HTERT RPE-1 (cell line): ENCODE measurements around the gene SLC37A3.

Experiments
- in situ Hi-C: fragments of 300-500 bp; cut with MboI; formaldehyde crosslinking; loops from 4 replicates; pipeline ENCODE4 v1.14.3; 2020; ENCODE audit warnings: low sequenced_read_pairs

The SLC37A3 gene

GRCh38 chr7:140402178-140402835, 4.0 kb upstream of the SLC37A3 start:
- in situ Hi-C loops = no loop called here

DNA sequence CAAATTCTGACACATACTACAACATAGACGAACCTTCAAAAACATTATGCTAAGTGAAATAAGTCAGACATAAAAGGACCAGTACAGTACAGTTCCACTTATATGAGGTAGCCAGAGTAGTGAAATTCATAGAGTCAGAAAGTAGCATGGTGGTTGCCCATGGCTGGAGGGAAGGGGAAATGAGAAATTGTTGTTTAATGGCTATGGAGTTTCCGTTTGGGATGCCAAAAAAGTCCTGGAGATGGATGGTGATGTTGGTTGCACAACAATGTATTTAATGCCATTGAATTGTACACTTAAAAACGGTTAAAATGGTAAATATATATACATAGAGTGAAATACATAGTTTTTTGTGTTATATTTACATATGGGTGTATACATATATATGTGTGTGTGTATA, 2.1 kb upstream of the SLC37A3 start:
- in situ Hi-C loops = no loop called here

- in situ Hi-C loops = no loop called here
Observed at GRCh38 chr7:140398821-140399220, 491 bp upstream of the SLC37A3 start.

DNA sequence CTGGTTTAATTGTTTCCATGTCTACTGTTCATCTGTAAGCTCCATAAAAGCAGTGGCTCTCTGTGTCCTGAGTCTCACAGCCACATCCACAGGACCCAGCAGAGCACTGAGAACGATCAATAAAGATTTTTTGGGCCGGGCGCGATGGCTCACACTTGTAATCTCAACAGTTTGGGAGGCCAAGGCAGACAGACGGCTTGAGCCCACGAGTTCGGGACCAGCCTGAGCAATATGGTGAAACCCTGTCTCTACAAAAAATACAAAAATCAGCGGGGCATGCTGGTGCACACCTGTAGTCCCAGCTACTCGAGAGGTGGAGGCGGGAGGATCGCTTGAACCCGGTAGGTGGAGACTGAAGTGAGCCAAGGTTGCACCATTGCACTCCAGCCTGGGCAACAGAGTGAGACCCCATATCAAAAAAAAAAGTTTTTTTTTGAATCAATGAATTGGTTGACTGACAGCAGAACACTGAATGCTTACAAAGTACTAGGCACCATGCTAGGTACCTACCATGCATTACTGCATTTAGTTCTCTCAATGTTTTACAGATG, 4.5 kb downstream of the SLC37A3 start:
- in situ Hi-C loops = no loop called here

GRCh38 chr7:140391634-140392033, 6.7 kb downstream of the SLC37A3 start:
- in situ Hi-C loops = no loop called here

DNA sequence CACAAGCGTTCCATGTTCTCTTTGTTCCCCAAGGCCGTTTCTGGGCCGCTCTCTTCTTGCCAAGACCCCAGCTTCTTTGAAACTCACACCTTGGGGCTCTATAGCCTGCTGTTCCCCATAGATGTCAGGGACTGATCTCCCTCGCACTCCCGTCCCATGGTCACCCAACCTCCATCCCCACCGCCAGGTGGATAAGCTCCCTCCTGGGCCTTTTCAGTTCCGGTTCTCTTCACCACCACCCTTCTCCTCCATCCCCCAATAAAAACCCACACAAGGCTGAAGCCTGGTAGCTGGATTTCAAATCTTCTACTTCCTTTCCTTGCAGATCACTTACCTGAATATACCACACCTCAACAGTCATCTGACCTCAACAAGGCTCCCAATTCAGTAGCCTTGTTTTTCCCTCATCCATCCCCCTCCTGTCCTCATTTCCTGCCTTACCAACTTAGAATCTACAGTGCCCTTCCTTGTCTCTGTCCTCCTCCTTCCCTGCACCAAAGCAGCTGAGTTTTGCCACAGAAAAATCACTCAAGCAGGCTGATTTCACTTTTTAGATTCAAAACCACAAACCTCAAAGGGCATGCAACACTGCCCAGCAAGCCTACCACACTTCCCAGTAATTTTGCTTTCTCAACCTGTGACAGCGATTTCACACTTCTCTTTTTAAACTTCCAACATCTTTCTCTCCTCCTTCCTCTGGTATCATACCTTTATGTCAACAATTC, 7.7 kb downstream of the SLC37A3 start:
- in situ Hi-C loops = no loop called here

DNA sequence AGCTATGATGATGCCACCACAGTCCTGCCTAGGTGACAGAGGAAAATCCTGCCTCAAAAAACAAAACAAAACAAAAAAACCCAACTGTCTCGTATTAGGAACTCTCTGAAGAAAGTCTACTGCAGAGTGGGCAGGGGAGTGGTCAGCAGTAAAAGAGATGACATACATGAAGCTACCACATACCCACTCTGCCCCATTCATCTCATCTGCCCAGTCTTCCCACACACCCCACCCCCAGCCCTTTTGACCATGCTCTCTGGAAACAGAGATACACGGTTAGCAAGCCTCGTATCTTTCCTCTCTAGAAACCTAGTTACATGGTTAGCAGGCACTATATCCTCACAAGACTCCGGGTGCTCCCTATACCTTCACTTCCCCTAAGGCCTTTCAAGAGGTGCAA, 8.3 kb downstream of the SLC37A3 start:
- in situ Hi-C loops = no loop called here

DNA sequence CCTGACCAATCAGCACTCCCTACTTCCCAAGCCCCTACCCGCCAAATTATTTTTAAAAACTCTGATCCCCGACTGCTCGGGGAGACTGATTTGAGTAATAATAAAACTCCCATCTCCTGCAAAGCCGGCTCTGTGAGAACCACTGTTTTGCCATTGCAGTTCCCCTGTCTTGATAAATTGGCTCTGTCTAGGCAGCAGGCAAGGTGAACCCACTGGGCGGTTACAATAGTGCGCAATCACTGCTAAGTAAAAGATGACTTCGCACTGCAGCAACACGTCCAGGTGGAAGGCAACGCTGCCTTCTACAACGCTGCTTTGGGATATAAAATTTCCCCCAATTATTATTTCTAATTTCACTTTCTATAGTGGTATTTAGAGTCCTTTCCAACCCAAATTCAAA, 8.9 kb downstream of the SLC37A3 start:
- in situ Hi-C loops = no loop called here

DNA sequence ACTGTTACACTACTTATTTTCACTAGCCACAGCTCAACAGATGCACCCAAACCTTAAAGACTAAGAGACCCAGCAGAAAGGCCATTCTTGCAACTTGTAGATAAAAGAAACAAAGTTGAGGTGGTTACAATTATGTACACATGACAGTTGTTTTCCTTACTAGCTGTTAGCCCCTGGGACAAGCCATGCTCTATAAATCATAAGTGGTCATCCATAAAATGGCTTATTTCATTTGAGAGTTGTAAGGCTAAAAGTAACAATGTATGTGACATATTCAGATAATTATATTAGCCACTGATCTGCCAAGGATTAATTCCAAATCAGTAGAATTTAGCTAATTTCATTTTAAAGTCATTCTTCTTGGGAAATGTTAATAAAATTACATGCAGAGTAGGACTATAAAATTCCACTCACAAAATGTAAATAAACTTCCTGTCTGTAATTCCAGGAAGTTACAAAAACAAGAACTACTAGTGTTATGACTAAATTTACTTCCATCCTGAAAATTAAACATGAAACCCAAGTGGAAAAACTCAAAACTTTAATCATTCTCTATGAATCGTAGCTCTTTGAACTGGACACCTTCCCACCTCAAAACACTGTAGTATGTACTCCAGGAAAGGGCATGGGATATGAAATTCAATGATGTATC, 13.3 kb downstream of the SLC37A3 start:
- in situ Hi-C loops = no loop called here

DNA sequence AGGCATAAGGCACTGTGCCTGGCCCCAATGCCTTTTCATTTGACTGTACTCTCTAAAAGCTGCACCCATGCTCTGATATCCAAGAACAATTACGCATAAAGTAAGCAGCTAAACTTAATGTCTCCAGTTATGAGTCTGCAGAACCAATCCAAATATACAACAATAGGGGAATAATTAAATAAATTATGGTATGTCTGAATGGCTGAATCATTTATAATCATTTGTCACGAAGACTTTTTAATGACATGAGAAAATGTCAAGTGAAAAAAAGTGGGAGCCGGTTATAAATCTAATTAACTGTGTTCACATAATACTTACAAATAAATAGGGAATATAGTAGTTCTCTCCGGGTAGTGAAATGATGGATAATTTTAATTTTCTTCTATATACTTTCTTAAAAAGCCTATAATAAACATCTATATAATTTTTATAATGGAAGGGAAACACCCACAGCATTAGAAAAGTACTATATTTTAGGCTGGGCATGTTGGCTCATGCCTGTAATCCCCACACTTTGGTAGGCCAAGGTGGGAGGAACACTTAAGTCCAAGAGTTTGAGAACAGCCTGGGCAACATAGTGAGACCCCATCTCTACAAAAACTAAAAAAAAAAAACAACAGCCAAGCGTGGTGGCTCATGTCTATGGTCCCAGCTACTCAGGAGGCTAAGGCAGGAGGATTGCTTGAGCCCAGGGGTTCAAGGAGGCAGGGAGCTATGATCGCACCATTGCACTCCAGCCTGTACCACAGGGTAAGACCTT, 14.2 kb downstream of the SLC37A3 start:
- in situ Hi-C loops = no loop called here

- in situ Hi-C loops = no loop called here
Observed at GRCh38 chr7:140375892-140376730, 22.2 kb downstream of the SLC37A3 start.

GRCh38 chr7:140375323-140375722, 23.0 kb downstream of the SLC37A3 start:
- in situ Hi-C loops = no loop called here

DNA sequence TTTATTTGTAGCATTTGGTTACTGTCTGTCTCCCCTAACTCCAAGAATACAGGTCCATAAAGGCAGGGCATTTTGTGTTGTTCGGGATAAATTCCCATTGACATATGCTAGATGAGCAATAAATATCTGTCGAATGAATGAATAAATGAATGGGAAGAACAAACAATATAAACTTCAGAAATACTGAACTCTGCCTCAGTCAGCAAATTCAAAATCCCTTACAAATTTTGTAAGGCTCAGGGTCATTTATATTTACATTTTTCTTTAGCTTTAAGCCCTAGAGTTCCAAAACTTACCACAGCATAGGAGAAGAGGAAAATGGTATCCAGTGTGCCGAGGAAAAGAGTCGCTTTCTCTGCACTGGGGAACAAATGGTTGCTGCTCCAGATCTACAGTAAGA, 29.0 kb downstream of the SLC37A3 start:
- in situ Hi-C loops = no loop called here

- in situ Hi-C loops = no loop called here
Observed at GRCh38 chr7:140367528-140367927, 30.8 kb downstream of the SLC37A3 start.

DNA sequence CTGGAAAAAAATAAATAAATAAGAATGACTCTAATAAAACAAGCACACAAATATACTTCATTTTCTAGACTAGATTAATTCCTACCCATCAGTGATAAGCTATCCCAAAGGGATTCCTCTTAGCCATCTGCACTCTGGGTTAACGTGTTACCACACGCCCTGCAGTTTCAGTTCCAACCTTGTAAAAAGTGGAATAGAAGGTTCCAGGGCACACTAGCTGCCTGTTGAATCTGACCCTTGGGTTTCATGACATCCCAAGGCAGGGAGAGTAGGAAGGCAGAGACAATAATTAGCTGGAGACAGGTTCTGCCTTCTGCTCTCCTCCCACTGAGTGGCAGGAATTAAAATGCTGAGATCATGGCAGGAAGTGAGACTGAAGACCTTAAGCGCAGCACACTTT, 33.5 kb downstream of the SLC37A3 start:
- in situ Hi-C loops = no loop called here

GRCh38 chr7:140360697-140361229, 37.6 kb downstream of the SLC37A3 start:
- in situ Hi-C loops = no loop called here

- in situ Hi-C loops = no loop called here
Observed at GRCh38 chr7:140358412-140359051, 39.8 kb downstream of the SLC37A3 start.

- in situ Hi-C loops = no loop called here
Observed at GRCh38 chr7:140358024-140358411, 40.3 kb downstream of the SLC37A3 start.

- in situ Hi-C loops = no loop called here
Observed at GRCh38 chr7:140350056-140350455, 48.3 kb downstream of the SLC37A3 start.
